GM12878 (cell line): ENCODE measurements around the gene GPI.

Source experiments
- BHLHE40 ChIP-seq, 2 experiments: fragments of 450-650 bp in 1 of 2; IDR thresholded peaks; 2 replicates each; pipeline ENCODE4 v1.6.1; 2011 to 2017; ENCODE audit warnings: low read depth in 2 of 2, borderline replicate concordance in 1 of 2, improper control_type of control experiment in 1 of 2, low read length in 1 of 2, mild to moderate bottlenecking in 1 of 2
- EP300 ChIP-seq, 2 experiments: fragments of 150-350 bp in 1 of 2; IDR thresholded peaks; 2 replicates each; pipeline ENCODE4 v1.6.1; 2011 to 2012; ENCODE audit warnings: low read depth in 2 of 2, low read length in 2 of 2, borderline replicate concordance in 1 of 2, improper control_type of control experiment in 1 of 2, inconsistent platforms in 1 of 2; ENCODE audit not compliant: control insufficient read depth in 1 of 2
- FOXK2 ChIP-seq: fragments of 450-650 bp; IDR thresholded peaks from 2 replicates; pipeline ENCODE4 v1.6.1; 2017; ENCODE audit warnings: mild to moderate bottlenecking, moderate library complexity
- MYB ChIP-seq: fragments of 150-350 bp; IDR thresholded peaks from 2 replicates; pipeline ENCODE4 v1.6.1; 2014; ENCODE audit warnings: mild to moderate bottlenecking, low read depth, low read length, borderline replicate concordance
- POLR2A ChIP-seq: IDR thresholded peaks from 2 replicates; pipeline ENCODE4 v1.6.1; 2011; ENCODE audit warnings: low read depth, mild to moderate bottlenecking, low read length
- RAD21 ChIP-seq: IDR thresholded peaks from 2 replicates; pipeline ENCODE4 v1.6.1; 2011; ENCODE audit warnings: mild to moderate bottlenecking, low read depth, low read length, moderate library complexity; ENCODE audit not compliant: insufficient read depth
- SIX5 ChIP-seq: IDR thresholded peaks from 2 replicates; pipeline ENCODE4 v1.6.1; 2011; ENCODE audit warnings: mild to moderate bottlenecking, low read depth, low read length, moderate library complexity; ENCODE audit not compliant: severe bottlenecking
- SMAD1 ChIP-seq: fragments of 450-650 bp; IDR thresholded peaks from 2 replicates; pipeline ENCODE4 v1.6.1; 2018; ENCODE audit warnings: mild to moderate bottlenecking, low read depth; ENCODE audit not compliant: partially characterized antibody
- SMC3 ChIP-seq: IDR thresholded peaks from 2 replicates; pipeline ENCODE4 v1.6.1; 2011; ENCODE audit warnings: low read length, improper control_type of control experiment, borderline replicate concordance
- ZNF274 ChIP-seq: IDR thresholded peaks from one replicate; pipeline ENCODE4 v1.8.0; 2011; ENCODE audit not compliant: insufficient read length, insufficient read depth
- TF ChIP-seq, protein P1 (sequence below), 3 experiments: IDR thresholded peaks in 2 of 3; conservative IDR thresholded peaks in 1 of 3; 2 replicates each; pipeline ENCODE4 v1.5.1; 2011; ENCODE audit warnings: low read depth in 3 of 3, low read length in 3 of 3, mild to moderate bottlenecking in 3 of 3, control low read depth in 2 of 3, moderate library complexity in 2 of 3, inconsistent platforms in 1 of 3, mixed read lengths in 1 of 3; ENCODE audit not compliant: control insufficient read depth in 2 of 3, insufficient read depth in 1 of 3; ENCODE audit errors: extremely low read depth in 1 of 3

DNA sequence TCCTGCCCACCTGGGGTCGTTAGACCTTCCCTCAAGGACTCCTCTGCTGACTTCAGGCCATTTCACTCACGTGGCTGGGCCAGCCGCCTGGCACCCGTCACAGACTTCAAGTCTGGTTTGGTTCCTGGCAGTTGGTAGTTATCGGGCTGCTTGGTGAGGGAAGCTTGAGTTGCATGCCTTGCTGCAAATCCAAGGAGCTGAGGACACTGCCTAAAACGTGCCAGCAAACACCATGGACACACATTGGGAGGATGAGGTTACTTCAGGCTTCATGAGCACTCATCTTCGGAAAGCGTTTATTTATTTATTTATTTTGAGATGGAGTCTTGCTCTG is 2.6 kb downstream of the GPI start:
- no peak for TF ChIP-seq SMC3
- TF ChIP-seq, protein P1, sequence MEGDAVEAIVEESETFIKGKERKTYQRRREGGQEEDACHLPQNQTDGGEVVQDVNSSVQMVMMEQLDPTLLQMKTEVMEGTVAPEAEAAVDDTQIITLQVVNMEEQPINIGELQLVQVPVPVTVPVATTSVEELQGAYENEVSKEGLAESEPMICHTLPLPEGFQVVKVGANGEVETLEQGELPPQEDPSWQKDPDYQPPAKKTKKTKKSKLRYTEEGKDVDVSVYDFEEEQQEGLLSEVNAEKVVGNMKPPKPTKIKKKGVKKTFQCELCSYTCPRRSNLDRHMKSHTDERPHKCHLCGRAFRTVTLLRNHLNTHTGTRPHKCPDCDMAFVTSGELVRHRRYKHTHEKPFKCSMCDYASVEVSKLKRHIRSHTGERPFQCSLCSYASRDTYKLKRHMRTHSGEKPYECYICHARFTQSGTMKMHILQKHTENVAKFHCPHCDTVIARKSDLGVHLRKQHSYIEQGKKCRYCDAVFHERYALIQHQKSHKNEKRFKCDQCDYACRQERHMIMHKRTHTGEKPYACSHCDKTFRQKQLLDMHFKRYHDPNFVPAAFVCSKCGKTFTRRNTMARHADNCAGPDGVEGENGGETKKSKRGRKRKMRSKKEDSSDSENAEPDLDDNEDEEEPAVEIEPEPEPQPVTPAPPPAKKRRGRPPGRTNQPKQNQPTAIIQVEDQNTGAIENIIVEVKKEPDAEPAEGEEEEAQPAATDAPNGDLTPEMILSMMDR (IDR thresholded peaks at IDR 0.05 in 2 of 3, conservative IDR thresholded peaks at IDR 0.05 in 1 of 3; ENCODE audit: control insufficient read depth in 2 of 3, extremely low read depth in 1 of 3, insufficient read depth in 1 of 3, low read depth in 3 of 3, low read length in 3 of 3), result no peak
- no peak for TF ChIP-seq POLR2A
- TF ChIP-seq RAD21, result no peak
- TF ChIP-seq SIX5, result no peak
- TF ChIP-seq ZNF274, result no peak
- TF ChIP-seq MYB, result no peak
- no peak for TF ChIP-seq FOXK2
- no peak for TF ChIP-seq SMAD1
- no peak for TF ChIP-seq EP300 (IDR thresholded peaks at IDR 0.05; ENCODE audit: borderline replicate concordance in 1 of 2, control insufficient read depth in 1 of 2, low read depth in 2 of 2, low read length in 2 of 2)
- TF ChIP-seq BHLHE40 (IDR thresholded peaks at IDR 0.05; ENCODE audit: borderline replicate concordance in 1 of 2, low read depth in 2 of 2, low read length in 1 of 2), result no peak
